K562 (cell line): ENCODE measurements around the gene TFF1. TPM values are rescaled to one million over a fixed set of nuclear protein-coding genes. Genes with fewer than 3 reads are reported as not detected.

Experiments
- ATAC-seq: fragments of 200-7000 bp; cut with Tn5 transposase; 3 replicates; pipeline ENCODE4 v1.9.1; 2020; ENCODE audit warnings: moderate library complexity
- BruUV-seq: library from RNA; stranded (reverse); fragments of 400-500 nt; replicated peaks from 2 replicates; lab custom pipeline; 2021; lab: Mats Ljungman, UMichigan
- CTCF ChIA-PET: fragments of 300-600 bp; formaldehyde crosslinking; extraction: SDS; loops from one replicate; lab custom pipeline; 2021; ENCODE audit warnings: low intra/inter-chr PET ratio; lab: Yijun Ruan, JAX
- POLR2A ChIA-PET: fragments of 300-600, 350-650 bp; sonication (Branson Sonifier 250); formaldehyde crosslinking; extraction: SDS; loops from one replicate; lab custom pipeline; 2021; ENCODE audit warnings: antibody characterized with exemption, inconsistent platforms; lab: Yijun Ruan, JAX
- DNase-seq, 4 experiments: peaks; one replicate each; pipeline versions ENCODE4 v3.0.0 to v3.0.0-alpha.2; 2011 to 2018; ENCODE audit warnings: low spot score in 3 of 4, mixed read lengths in 3 of 4; ENCODE audit errors: extremely low read depth in 1 of 4
- FAIRE-seq: peaks from 2 replicates; lab custom pipeline; 2011; peaks lifted over from hg19 to GRCh38; lab: Jason Lieb, UNC
- H2AFZ ChIP-seq: 2 replicates; pipeline ENCODE4 v1.6.0; 2011; ENCODE audit warnings: low read depth, low read length, control low read depth, inconsistent platforms
- H3K27ac ChIP-seq: fragments of 200-600 bp; 3 replicates; pipeline ENCODE4 v1.8.0; 2011; ENCODE audit warnings: low read depth, mild to moderate bottlenecking, control low read depth, inconsistent platforms, low read length, moderate library complexity, mixed read lengths; ENCODE audit errors: extremely low read depth
- H3K27me3 ChIP-seq, 2 experiments: fragments of 300-600 bp in 1 of 2; 2 replicates in 1 of 2; 3 replicates in 1 of 2; pipeline versions ENCODE4 v1.6.0 to v1.8.0; 2011; ENCODE audit warnings: inconsistent platforms in 2 of 2, low read length in 2 of 2, mild to moderate bottlenecking in 1 of 2, mixed read lengths in 1 of 2, moderate library complexity in 1 of 2; ENCODE audit not compliant: control insufficient read depth in 2 of 2, insufficient read depth in 2 of 2
- H3K36me3 ChIP-seq: fragments of 300-600 bp; 3 replicates; pipeline ENCODE4 v1.8.0; 2011; ENCODE audit warnings: mild to moderate bottlenecking, low read length, inconsistent platforms; ENCODE audit not compliant: control insufficient read depth, insufficient read depth
- H3K4me1 ChIP-seq, 2 experiments: fragments of 200-600 bp in 1 of 2; replicated peaks in 1 of 2; 2 replicates in 1 of 2; 3 replicates in 1 of 2; pipeline versions ENCODE4 v1.5.1 to v1.8.0; 2011; ENCODE audit warnings: inconsistent platforms in 2 of 2, low read length in 2 of 2, mild to moderate bottlenecking in 1 of 2, mixed read lengths in 1 of 2, moderate library complexity in 1 of 2; ENCODE audit not compliant: control insufficient read depth in 2 of 2, insufficient read depth in 2 of 2
- H3K4me2 ChIP-seq: 2 replicates; pipeline ENCODE4 v1.6.1; 2011; ENCODE audit warnings: low read length, control low read depth, inconsistent platforms, mixed read lengths; ENCODE audit not compliant: insufficient read depth
- H3K4me3 ChIP-seq: fragments of 200-600 bp; sonication (generic), shearing (Covaris generic); 2 replicates; pipeline ENCODE4 v1.5.1; 2016; ENCODE audit warnings: control low read depth, inconsistent platforms
- H3K79me2 ChIP-seq: fragments of 200-600 bp; 3 replicates; pipeline ENCODE4 v1.8.0; 2011; ENCODE audit warnings: low read length, inconsistent platforms; ENCODE audit not compliant: control insufficient read depth, insufficient read depth
- H3K9ac ChIP-seq, 2 experiments: 2 replicates each; pipeline versions ENCODE4 v1.6.0 to v1.6.1; 2011; ENCODE audit warnings: low read depth in 2 of 2, low read length in 2 of 2, control low read depth in 1 of 2, inconsistent platforms in 1 of 2, mild to moderate bottlenecking in 1 of 2, mixed read lengths in 1 of 2; ENCODE audit not compliant: insufficient read depth in 1 of 2
- H3K9me1 ChIP-seq: one replicate; pipeline ENCODE4 v1.6.0; 2011; ENCODE audit warnings: inconsistent platforms, mild to moderate bottlenecking, low read length, moderate library complexity; ENCODE audit not compliant: control insufficient read depth, insufficient read depth
- H3K9me3 ChIP-seq: replicated peaks from 2 replicates; pipeline ENCODE4 v1.5.1; 2011; ENCODE audit warnings: low read depth, low read length, inconsistent platforms; ENCODE audit not compliant: control insufficient read depth, insufficient read depth
- H4K20me1 ChIP-seq: replicated peaks from 2 replicates; pipeline ENCODE4 v1.6.1; 2011; ENCODE audit warnings: low read length, inconsistent platforms, mixed read lengths; ENCODE audit not compliant: control insufficient read depth, insufficient read depth
- CREBBP ChIP-seq: IDR thresholded peaks from one replicate; pipeline ENCODE4 v1.6.1; 2012; ENCODE audit warnings: low read depth, mild to moderate bottlenecking, control low read depth, inconsistent platforms, low read length
- ETV6 ChIP-seq, 3 experiments: fragments of 150-350 bp in 1 of 3; sonication (generic) in 1 of 3; formaldehyde crosslinking in 1 of 3; IDR thresholded peaks; 2 replicates each; pipeline versions ENCODE4 v1.6.1 to v1.8.0; 2014 to 2022; ENCODE audit warnings: borderline replicate concordance in 2 of 3, low read depth in 2 of 3, antibody characterized with exemption in 1 of 3, low read length in 1 of 3, mild to moderate bottlenecking in 1 of 3, missing genetic modification reagents in 1 of 3
- EWSR1 ChIP-seq: fragments of 450-650 bp; IDR thresholded peaks from 2 replicates; pipeline ENCODE4 v1.6.1; 2018; ENCODE audit warnings: borderline replicate concordance, mild to moderate bottlenecking, low read depth, moderate library complexity; ENCODE audit not compliant: partially characterized antibody
- PTTG1 ChIP-seq: fragments of 450-650 bp; IDR thresholded peaks from 2 replicates; pipeline ENCODE4 v1.6.1; 2016; ENCODE audit warnings: low read depth, mild to moderate bottlenecking, missing genetic modification characterization, missing compliant biosample characterization
- ZFP1 ChIP-seq: fragments of 450-650 bp; formaldehyde crosslinking; IDR thresholded peaks from 2 replicates; pipeline ENCODE4 v1.4.0; 2020; ENCODE audit warnings: mild to moderate bottlenecking, mixed read lengths
- WGBS: fragments of 100-300 bp; shearing (Covaris generic); methylation state at CpG from one replicate; pipeline ENCODE4 v1.1.6; 2016; ENCODE audit warnings: low coverage, mixed read lengths; ENCODE audit not compliant: insufficient coverage; ENCODE audit errors: missing lambda C conversion rate; 5-methylcytosine and 5-hydroxymethylcytosine counted together
- in situ Hi-C: fragments of 300-500 bp; cut with MboI; formaldehyde crosslinking; loops from 4 replicates; pipeline ENCODE4 v1.15.0; 2018; ENCODE audit warnings: inconsistent platforms, mixed read lengths
- intact Hi-C: fragments of 100-400 bp; cut with micrococcal nuclease; formaldehyde crosslinking; loops from 2 replicates; pipeline ENCODE4 v1.14.2; 2022
- polyA plus RNA-seq, 8 experiments: library from polyadenylated mRNA; depleted of rRNA in 4 of 8; stranded (reverse) in 5 of 8; unstranded in 3 of 8; fragments of >200 nt; fragmentation: Nextera tagmentation in 2 of 8; fragmentation: Illumina TruSeq in 1 of 8; extraction: Ambion mirVana in 2 of 8; extraction: Trizol in 1 of 8; gene quantifications; 2 replicates each; pipeline versions ENCODE4 v1.2.1 to v1.2.3, GENCODE V29; 2011 to 2014; ENCODE audit warnings: inconsistent platforms in 1 of 8, missing spikeins in 1 of 8
- total RNA-seq, 7 experiments: library from RNA; depleted of rRNA in 6 of 7; stranded (reverse); fragments of >200 nt in 6 of 7; fragmentation: Illumina TruSeq in 2 of 7; extraction: Trizol in 2 of 7; gene quantifications; 2 replicates each; pipeline versions ENCODE4 v1.2.1 to v1.2.3, GENCODE V29; 2011 to 2021; ENCODE audit warnings: low replicate concordance in 1 of 7
- TF ChIP-seq, protein P1 (sequence below), 2 experiments: fragments of 450-650 bp; IDR thresholded peaks; 2 replicates each; pipeline ENCODE4 v1.6.1; 2016
- TF ChIP-seq, protein P2 (sequence below): sonication (generic); formaldehyde crosslinking; IDR thresholded peaks from 2 replicates; pipeline ENCODE4 v1.8.0; 2022; ENCODE audit warnings: mild to moderate bottlenecking, missing genetic modification reagents
- TF ChIP-seq, protein P3 (sequence below), 2 experiments: fragments of 250-450 bp in 1 of 2; fragments of 450-650 bp in 1 of 2; sonication (Bioruptor Pico) in 1 of 2; IDR thresholded peaks; 2 replicates each; pipeline versions ENCODE4 v1.6.1 to v1.8.0; 2016 to 2021; ENCODE audit warnings: mild to moderate bottlenecking in 2 of 2, moderate library complexity in 2 of 2, missing compliant biosample characterization in 1 of 2, missing genetic modification characterization in 1 of 2
- TF ChIP-seq, protein P4 (sequence below): fragments of 450-650 bp; IDR thresholded peaks from 2 replicates; pipeline ENCODE4 v1.6.1; 2016; ENCODE audit warnings: low read depth, mild to moderate bottlenecking, moderate library complexity

The TFF1 gene
- total and polyA plus RNA-seq, 9 of the 15 experiments (the other 6 are each of a cell fraction or from before 2014, with no cell fraction given): 0.31 TPM; not detected in 8

DNA sequence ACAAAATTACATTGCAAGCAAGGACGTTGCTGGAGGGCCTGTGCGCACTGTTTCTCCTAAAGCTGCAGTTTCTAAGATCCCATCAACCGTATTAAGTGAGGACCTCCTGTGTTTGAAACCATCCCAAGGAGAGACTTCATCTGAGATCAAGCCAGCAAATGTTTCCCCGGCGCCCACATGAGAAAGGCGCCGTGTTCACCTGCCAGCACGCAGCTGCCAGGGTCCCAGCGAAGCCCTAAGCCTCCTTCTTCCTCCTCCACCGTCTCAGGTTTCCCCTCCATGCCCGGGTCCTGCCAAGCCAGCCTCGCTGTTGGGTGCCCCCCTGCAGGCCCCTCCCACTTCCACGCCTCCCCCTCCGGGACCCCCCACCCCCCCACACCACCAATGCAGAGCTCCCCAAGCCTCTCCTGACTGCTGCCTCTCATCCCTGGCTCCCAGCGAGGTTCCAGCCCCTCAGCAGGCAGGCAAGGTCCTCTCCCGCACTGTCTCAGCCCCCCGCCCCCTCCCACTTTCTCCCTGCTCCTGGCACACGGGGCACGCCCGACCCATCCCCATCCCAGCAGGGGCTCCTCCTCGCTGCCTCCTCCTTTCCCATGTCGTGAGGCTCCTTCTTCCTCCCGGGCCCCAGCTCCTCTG, 8.6 kb upstream of the TFF1 start:
- Histone ChIP-seq H3K79me2 (no peaks in the 10 kb centered on the region), H2AFZ (no peak overlapping the region), H3K9ac (no peak overlapping the region; a peak in 1 of 4 replicates), H3K4me2 (no peak overlapping the region), H3K4me1 (peaks cover 9 to 30% of the 10 kb centered on the region in 2 experiments; a peak in 4 of 5 replicates), H3K27ac (no peak overlapping the region), H4K20me1 (peaks cover 11% of the 10 kb centered on the region; the same call in 1 of the 2 replicates), H3K27me3 (peaks cover 21 to 69% of the 10 kb centered on the region in 2 experiments; a peak in 4 of 5 replicates), H3K4me3 (no peak overlapping the region), H3K36me3 (no peaks in the 10 kb centered on the region), H3K9me1 (no peaks in the 10 kb centered on the region), H3K9me3 (no peaks in the 10 kb centered on the region)
- no peak for DNase-seq
- no TSS peak for BruUV-seq
- intact Hi-C loops (no loop called here), in situ Hi-C loops (loop anchor here (5.0 kb wide), 1 partner anchor 72 kb away; no protein-coding TSS in a partner anchor)
- TF ChIP-seq, protein P1, sequence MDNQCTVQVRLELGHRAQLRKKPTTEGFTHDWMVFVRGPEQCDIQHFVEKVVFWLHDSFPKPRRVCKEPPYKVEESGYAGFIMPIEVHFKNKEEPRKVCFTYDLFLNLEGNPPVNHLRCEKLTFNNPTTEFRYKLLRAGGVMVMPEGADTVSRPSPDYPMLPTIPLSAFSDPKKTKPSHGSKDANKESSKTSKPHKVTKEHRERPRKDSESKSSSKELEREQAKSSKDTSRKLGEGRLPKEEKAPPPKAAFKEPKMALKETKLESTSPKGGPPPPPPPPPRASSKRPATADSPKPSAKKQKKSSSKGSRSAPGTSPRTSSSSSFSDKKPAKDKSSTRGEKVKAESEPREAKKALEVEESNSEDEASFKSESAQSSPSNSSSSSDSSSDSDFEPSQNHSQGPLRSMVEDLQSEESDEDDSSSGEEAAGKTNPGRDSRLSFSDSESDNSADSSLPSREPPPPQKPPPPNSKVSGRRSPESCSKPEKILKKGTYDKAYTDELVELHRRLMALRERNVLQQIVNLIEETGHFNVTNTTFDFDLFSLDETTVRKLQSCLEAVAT (IDR thresholded peaks at IDR 0.05): no peak
- TF ChIP-seq, protein P2, sequence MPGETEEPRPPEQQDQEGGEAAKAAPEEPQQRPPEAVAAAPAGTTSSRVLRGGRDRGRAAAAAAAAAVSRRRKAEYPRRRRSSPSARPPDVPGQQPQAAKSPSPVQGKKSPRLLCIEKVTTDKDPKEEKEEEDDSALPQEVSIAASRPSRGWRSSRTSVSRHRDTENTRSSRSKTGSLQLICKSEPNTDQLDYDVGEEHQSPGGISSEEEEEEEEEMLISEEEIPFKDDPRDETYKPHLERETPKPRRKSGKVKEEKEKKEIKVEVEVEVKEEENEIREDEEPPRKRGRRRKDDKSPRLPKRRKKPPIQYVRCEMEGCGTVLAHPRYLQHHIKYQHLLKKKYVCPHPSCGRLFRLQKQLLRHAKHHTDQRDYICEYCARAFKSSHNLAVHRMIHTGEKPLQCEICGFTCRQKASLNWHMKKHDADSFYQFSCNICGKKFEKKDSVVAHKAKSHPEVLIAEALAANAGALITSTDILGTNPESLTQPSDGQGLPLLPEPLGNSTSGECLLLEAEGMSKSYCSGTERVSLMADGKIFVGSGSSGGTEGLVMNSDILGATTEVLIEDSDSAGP (CRISPR knock-in tag): no peak
- TF ChIP-seq, protein P3, sequence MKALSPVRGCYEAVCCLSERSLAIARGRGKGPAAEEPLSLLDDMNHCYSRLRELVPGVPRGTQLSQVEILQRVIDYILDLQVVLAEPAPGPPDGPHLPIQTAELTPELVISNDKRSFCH (CRISPR knock-in tag; IDR thresholded peaks at IDR 0.05): no peak
- TF ChIP-seq, protein P3 (tag; IDR thresholded peaks at IDR 0.05): no peak
- no peak for TF ChIP-seq ZFP1 (CRISPR knock-in tag)
- TF ChIP-seq ETV6 (IDR thresholded peaks at IDR 0.05; ENCODE audit: borderline replicate concordance in 1 of 2, low read depth in 2 of 2, low read length in 1 of 2): no peak
- no peak for TF ChIP-seq ETV6 (CRISPR knock-in tag; IDR thresholded peaks at IDR 0.05; ENCODE audit: borderline replicate concordance)
- no peak for TF ChIP-seq CREBBP
- TF ChIP-seq, protein P4, sequence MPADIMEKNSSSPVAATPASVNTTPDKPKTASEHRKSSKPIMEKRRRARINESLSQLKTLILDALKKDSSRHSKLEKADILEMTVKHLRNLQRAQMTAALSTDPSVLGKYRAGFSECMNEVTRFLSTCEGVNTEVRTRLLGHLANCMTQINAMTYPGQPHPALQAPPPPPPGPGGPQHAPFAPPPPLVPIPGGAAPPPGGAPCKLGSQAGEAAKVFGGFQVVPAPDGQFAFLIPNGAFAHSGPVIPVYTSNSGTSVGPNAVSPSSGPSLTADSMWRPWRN: no peak
- no peak for TF ChIP-seq EWSR1
- no peak for TF ChIP-seq PTTG1 (tag)
- no peak for ATAC-seq
- WGBS: 41% methylated on average over 13 of the region's 23 CpGs
- FAIRE-seq: no peak
- CTCF ChIA-PET: no interaction called here
- POLR2A ChIA-PET: interaction anchor here (0.7 kb wide), 1 partner anchor 34 kb away, joined by 3 read pairs; no protein-coding TSS in a partner anchor
